GM12891 (cell line): Measurements from ENCODE around the gene SDS.
"Not testable (repeated sequence)": the region's sequence is repeated elsewhere in the genome, so short reads cannot be mapped to it uniquely, and the experiment has no call there.

Experiments
- DNase-seq: peaks from one replicate; pipeline ENCODE4 v3.0.0; 2011; ENCODE audit warnings: low spot score; ENCODE audit not compliant: insufficient read length
- FAIRE-seq: peaks from 2 replicates; lab custom pipeline; 2011; peaks lifted over from hg19 to GRCh38; lab: Jason Lieb, UNC
- PAX5 ChIP-seq: IDR thresholded peaks from 2 replicates; pipeline ENCODE4 v1.6.1; 2011; ENCODE audit warnings: low read length, moderate library complexity, mild to moderate bottlenecking; ENCODE audit not compliant: insufficient read depth, severe bottlenecking
- POLR2A ChIP-seq: IDR thresholded peaks from 2 replicates; pipeline ENCODE4 v1.6.1; 2011; ENCODE audit warnings: low read depth, low read length, control low read depth
- POLR2AphosphoS5 ChIP-seq: IDR thresholded peaks from 2 replicates; pipeline ENCODE4 v1.6.1; 2011; ENCODE audit warnings: low read depth, low read length, control low read depth
- POU2F2 ChIP-seq: IDR thresholded peaks from 2 replicates; pipeline ENCODE4 v1.6.1; 2011; ENCODE audit warnings: low read depth, mild to moderate bottlenecking, control low read depth, low read length, moderate library complexity
- SPI1 ChIP-seq: IDR thresholded peaks from 2 replicates; pipeline ENCODE4 v1.6.1; 2011; ENCODE audit warnings: low read depth, low read length, control low read depth
- TAF1 ChIP-seq: IDR thresholded peaks from 2 replicates; pipeline ENCODE4 v1.6.1; 2011; ENCODE audit warnings: low read depth, low read length, control low read depth

Gene SDS

DNA sequence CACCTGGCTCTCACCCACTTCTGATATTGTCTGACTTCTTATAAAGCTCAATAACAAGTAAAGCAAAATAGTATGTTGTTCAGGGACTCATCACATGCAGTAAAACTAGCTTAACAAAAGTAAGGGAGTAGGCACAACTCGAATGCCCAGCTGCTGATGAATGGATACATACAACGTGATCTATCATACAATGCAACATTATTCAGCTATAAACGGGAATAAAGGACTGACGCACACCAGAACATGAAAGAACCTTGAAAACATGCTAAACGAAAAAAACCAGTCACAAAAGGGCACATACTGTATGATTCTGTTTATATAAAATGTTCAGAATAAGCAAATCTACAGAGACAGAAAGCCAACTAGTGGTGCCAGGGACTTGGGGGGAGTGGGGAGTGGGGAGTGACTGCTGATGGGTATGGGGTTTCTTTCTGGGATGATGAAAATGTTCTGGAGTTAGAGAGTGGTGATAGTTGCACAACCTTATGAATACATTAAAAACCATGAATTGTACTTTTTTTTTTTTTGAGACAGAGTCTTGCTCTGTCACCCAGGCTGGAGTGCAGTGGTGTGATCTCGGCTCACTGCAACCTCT lies 34.2 kb downstream of the SDS start:
- TF ChIP-seq POLR2AphosphoS5: no peak
- TF ChIP-seq TAF1: no peak
- no peak for TF ChIP-seq POU2F2
- DNase-seq (no peak), FAIRE-seq (no peak)

DNA sequence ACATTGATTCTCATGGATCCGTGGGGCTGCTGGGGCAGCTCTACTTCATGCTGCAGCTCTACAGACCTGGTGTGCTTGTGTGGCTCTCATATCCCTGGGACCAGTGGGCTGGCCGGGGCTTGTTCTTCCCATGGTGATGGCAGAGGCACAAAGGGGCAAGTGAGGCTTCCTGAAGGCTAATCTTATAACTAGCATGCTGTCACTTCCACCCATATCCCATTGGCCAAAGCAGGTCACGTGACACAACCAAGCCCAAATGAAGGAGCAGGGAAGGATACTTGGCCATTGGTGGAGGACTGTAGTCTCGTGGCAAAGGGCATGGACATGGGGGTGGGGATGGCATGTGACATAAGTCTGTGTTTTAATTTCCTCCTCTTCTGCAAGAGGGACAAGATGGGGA lies 35.4 kb downstream of the SDS start:
- DNase-seq (no peak), FAIRE-seq (no peak)
- TF ChIP-seq POLR2AphosphoS5 (no peak), TAF1 (no peak), SPI1 (no peak), POLR2A (no peak), POU2F2 (no peak), PAX5 (no peak)

DNA sequence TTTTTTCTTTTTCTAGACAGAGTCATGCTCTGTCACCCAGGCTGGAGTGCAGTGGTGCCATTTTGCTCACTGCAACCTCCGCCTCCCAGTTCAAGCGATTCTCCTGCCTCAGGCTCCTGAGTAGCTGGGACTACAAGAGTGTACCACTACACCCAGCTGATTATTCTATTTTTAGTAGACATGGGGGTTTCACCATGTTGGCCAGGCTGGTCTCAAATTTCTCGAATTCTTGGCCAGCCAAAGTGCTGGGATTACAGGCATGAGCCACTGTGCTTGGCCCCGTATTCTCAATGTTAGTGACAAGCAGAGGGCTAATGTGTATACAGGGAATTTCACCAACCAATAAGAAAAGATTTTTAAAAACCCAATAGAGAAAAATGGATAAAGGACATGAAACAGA lies 36.9 kb downstream of the SDS start:
- FAIRE-seq: no peak
- no peak for TF ChIP-seq PAX5
- no peak for TF ChIP-seq POLR2A
- no peak for TF ChIP-seq POU2F2
- TF ChIP-seq TAF1: no peak
- no peak for TF ChIP-seq SPI1
- no peak for TF ChIP-seq POLR2AphosphoS5
- no peak for DNase-seq

DNA sequence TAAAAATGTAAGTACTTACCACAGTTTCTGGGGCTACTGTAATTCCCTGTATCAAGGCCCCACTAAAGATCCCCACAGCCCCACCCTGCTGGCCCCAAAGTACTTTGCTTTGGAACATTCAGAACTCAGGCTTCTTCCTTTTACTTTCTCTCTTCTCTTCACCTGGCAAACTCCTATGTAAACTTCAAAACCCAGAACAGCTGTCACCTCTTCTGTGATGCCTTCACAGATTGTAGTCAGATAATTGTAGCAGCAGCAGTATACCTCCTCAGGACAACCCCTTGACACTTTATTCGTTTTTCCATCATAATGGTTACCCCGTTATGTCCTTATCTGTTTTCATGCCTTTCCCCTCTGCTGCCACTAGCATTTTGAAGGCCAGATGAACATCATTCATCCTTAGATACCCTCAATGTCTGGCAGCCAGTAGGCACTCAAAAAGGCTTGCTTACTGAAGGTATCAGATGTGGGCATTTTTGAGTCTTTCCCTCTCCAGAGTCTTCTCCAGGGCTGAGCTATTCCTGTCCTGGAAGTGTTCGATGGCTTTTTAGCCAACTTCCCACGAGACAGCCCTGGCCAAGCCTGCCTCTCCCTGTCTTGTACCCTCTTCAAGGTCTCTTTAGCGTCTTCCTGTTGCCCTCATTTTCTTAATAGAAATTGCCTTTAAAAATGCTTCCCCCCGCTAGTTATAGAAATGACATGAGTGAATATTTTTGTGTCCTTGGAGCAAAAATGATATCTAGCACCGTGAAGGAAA lies 37.9 kb downstream of the SDS start:
- DNase-seq: no peak
- TF ChIP-seq TAF1 (no peak), SPI1 (no peak), POU2F2 (no peak), POLR2AphosphoS5 (no peak), PAX5 (no peak)
- no peak for FAIRE-seq

DNA sequence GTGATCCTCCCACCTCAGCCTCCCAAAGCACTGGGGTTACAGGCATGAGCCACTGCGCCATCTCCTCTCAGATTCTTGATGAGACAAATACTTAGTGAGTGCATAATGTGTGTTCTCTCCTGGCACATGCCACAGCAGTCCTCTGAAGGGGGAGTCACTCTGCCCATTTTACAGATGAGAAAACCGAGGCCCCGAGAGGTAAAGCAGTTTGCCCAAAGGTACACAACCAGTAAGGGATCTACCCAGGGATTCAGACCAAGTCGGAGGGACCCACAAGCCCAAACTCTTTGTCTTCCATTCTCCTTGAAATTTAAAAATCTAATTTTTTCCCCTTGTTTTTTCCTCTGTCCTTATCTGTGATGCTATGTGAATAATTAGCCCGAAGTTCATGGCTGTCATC lies 39.0 kb downstream of the SDS start:
- no peak for DNase-seq
- FAIRE-seq: no peak
- no peak for TF ChIP-seq POLR2AphosphoS5
- no peak for TF ChIP-seq PAX5

DNA sequence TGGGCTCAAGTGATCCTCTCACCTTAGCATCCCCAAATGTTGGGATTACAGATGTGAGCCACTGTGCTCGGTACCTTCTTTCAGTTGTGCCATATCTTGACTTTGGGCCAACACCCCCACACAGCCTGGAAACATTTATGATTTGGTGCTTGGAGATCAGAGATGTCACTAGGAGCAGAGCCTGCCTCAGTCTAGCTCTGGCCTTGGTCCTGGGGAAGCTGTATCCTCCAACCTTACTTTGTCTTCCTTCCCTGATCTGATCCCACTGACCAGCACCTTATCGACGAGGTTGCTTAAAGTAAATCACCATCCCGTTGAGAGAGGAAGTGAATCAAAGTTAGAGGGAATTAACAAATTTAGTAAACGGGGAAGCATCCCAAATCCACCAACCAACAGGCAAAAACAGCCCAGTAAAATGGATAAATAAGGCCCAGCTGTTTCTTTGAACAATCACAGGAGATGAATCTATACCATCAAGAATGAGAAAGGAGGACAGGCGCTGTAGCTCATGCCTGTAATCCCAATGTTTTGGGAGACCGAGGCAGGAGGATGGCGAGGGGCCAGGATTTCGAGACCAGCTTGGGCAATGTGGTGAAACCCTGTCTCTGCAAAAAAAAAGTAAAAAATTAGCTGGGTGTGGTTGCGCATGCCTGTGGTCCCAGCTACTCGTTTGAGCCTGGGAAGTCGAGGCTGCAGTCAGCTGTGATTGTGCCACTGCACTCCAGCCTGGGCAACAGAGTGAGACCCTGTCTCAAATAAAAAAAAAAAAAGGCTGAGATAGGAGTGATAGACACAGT lies 41.9 kb downstream of the SDS start:
- DNase-seq: no peak
- no peak for FAIRE-seq
- TF ChIP-seq PAX5 (no peak), POLR2A (no peak), POU2F2 (no peak), SPI1 (no peak), POLR2AphosphoS5 (no peak), TAF1 (no peak)

DNA sequence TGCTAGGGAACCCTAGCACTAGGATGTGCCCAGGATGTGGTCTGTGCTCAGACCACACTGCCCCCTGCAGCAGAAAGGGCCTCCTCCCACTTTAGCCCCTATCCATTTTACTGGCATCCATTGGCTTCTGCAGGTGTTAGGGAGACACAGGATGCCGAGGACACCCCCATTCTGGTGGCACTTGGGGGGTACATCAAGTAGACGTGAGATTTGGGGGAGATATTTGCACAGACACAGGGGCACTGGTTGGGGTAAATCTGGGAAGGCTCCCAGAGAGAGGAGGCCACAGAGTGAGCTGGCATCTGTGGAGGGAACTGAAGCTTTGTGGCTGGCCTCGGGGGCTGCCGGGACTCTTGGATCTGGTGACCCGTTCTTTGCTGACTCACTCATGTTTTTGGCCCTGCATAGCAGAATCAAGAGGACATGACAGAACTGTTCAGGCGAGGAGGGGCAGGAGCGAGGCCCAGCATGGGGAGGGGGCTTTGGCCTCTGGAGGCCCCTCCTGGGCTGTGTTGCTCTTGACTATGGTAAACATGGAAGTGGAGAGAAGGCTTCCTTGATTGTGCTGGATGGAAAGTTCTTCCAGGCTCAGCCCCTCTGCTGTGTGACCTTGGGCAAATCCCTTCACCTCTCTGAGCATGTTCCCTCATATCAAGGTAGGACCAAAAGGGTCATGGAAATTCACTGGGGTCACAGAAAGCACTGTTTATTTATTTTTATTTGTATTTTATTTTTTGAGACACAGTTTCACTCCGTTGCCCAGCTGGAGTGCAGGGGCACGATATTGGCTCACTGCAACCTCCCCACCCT lies 43.5 kb downstream of the SDS start:
- no peak for FAIRE-seq
- DNase-seq: no peak
- no peak for TF ChIP-seq PAX5
- no peak for TF ChIP-seq POLR2A
- TF ChIP-seq SPI1: no peak
- TF ChIP-seq POU2F2: no peak
- TF ChIP-seq POLR2AphosphoS5: no peak
- TF ChIP-seq TAF1: no peak

DNA sequence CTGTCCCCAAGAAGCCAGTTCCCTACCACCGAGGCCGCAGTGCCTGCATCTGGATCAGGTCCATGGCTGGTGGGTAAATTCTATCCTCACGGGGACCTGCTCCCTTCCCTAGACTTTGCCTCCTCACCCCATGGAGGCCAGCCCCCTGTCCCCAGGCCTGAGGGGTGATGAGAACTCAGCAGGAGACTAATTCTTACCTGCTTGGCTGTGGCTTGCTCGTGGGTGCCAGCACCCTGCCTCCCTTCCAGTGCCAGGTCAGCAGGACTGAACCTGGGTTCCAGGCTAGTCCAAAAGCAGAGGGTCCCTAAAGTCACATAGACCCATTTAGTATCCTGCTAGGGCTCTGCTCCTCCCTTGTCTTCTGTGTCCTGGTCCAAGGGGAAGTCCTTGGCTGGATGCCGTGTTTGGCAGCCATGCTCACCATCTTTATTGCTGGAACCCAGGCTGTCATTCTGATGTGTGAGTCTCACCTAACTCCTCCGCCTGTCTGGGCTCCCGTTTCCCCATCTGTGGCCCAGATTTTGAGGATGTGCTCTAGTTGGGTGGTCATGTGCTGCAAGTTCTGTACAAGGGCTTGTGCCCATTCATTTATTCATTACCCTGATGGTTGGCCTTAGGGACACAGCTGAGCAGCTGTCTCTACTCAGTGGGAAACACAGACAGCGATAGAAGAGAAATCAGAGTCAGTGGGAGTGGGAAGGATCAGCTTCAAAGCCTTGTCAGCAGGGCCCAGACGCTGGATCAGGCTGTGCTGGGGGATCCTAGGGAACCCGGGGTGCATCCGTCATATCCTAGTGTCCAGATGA lies 44.4 kb downstream of the SDS start:
- no peak for TF ChIP-seq SPI1
- TF ChIP-seq POU2F2: no peak
- TF ChIP-seq POLR2A: no peak
- no peak for TF ChIP-seq PAX5
- no peak for TF ChIP-seq TAF1
- no peak for TF ChIP-seq POLR2AphosphoS5
- DNase-seq (no peak), FAIRE-seq (no peak)

DNA sequence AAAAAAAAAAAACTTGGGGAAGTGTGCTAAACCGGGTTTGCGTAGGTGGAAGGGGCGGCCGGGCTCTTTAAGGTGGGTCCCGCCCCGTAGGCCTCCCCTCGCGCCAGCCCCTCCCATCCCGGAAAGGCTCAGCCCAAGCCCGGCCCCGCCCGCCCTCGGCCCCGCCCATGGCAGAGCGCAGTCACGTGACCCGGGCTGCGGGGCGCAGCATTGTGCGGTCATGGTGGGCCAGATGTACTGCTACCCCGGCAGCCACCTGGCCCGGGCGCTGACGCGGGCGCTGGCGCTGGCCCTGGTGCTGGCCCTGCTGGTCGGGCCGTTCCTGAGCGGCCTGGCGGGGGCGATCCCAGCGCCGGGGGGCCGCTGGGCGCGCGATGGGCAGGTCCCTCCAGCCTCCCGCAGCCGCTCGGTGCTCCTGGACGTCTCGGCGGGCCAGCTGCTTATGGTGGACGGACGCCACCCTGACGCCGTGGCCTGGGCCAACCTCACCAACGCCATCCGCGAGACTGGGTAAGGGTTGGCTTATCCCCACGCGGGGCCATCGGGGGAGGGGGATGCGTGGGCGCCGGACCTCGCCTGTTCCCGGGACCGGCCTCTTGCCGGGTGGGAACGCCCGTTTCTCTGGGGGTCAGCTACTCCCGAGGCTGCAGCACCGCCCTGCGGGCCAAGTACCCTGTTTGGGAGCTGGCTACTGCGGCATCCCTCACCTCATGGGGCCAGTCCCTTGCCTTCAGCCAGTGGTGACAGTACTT lies 45.1 kb downstream of the SDS start, which contains the start of gene PLBD2:
PLBD2 (plus strand) TSS at position 207 of the 752 bp plus-strand sequence; CDS start at position 221, 14 bp downstream.
- TF ChIP-seq POU2F2 (no peak), SPI1 (peak; percentile 37; the same call in 1 of the 2 replicates), POLR2A (no peak), TAF1 (no peak), PAX5 (no peak), POLR2AphosphoS5 (no peak)
- FAIRE-seq: peak; percentile 85
- peak; percentile 99 for DNase-seq

DNA sequence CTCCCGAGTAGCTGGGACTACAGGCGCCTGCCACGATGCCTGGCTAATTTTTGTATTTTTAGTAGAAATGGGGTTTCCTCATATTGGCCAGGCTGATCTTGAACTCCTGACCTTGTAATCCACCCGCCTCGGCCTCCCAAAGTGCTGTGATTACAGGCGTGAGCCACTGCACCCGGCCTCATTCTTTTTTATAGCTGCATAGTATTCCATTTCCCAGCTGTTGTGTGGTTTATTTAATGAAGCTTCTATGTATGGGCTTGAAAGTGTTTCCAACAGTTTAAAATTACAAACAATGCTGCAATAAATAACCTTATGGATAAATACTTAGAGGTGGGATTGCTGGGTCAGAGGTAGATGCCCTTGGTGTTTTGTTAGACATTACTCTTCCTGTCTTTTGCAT lies 49.5 kb downstream of the SDS start:
- not testable (repeated sequence) for FAIRE-seq, DNase-seq
